Neural cell (in vitro differentiated cells): Measurements from ENCODE around the gene SLC6A8.

Experiments
- CTCF ChIP-seq: fragments of 450-650 bp; IDR thresholded peaks from 2 replicates; pipeline ENCODE4 v1.5.1; 2014; ENCODE audit warnings: antibody characterized with exemption, mild to moderate bottlenecking, moderate library complexity; ENCODE audit not compliant: poor library complexity, severe bottlenecking
- EP300 ChIP-seq: fragments of 450-650 bp; conservative IDR thresholded peaks from 2 replicates; pipeline ENCODE4 v1.6.1; 2014; ENCODE audit warnings: antibody characterized with exemption, mild to moderate bottlenecking, moderate library complexity; ENCODE audit not compliant: poor library complexity, severe bottlenecking
- EZH2 ChIP-seq: fragments of 200-600, 300-800 bp; shearing (Covaris generic), sonication (generic); IDR thresholded peaks from 2 replicates; pipeline ENCODE4 v1.6.1; 2014; ENCODE audit warnings: antibody characterized with exemption, low read length, borderline replicate concordance, mild to moderate bottlenecking; ENCODE audit not compliant: insufficient read depth, poor library complexity, severe bottlenecking
- MXI1 ChIP-seq: fragments of 450-650 bp; conservative IDR thresholded peaks from 2 replicates; pipeline ENCODE4 v1.6.1; 2014; ENCODE audit warnings: antibody characterized with exemption, mild to moderate bottlenecking; ENCODE audit not compliant: poor library complexity, severe bottlenecking
- POLR2AphosphoS5 ChIP-seq: IDR thresholded peaks from 2 replicates; pipeline ENCODE4 v1.6.1; 2012
- RAD21 ChIP-seq: fragments of 450-650 bp; conservative IDR thresholded peaks from 2 replicates; pipeline ENCODE4 v1.6.1; 2014; ENCODE audit warnings: antibody characterized with exemption, mild to moderate bottlenecking, moderate library complexity
- REST ChIP-seq: IDR thresholded peaks from 2 replicates; pipeline ENCODE4 v1.6.1; 2012; ENCODE audit warnings: borderline replicate concordance
- SMC3 ChIP-seq: fragments of 450-650 bp; conservative IDR thresholded peaks from 2 replicates; pipeline ENCODE4 v1.6.1; 2014; ENCODE audit warnings: antibody characterized with exemption, mild to moderate bottlenecking, moderate library complexity; ENCODE audit not compliant: poor library complexity
- TAF1 ChIP-seq: IDR thresholded peaks from 2 replicates; pipeline ENCODE4 v1.6.1; 2012; ENCODE audit warnings: low read depth

- TF ChIP-seq CTCF (no peak), RAD21 (no peak), POLR2AphosphoS5 (no peak), REST (no peak), MXI1 (no peak), EP300 (no peak), TAF1 (no peak), EZH2 (no peak), SMC3 (no peak)
Measured at GRCh38 chrX:153672531-153673427, 14.9 kb upstream of the SLC6A8 start.
